GM20000 (cell line): ENCODE data around the gene SLC24A5.

ENCODE experiments used
- DNase-seq: peaks from one replicate; pipeline ENCODE4 v3.0.0; 2012; ENCODE audit warnings: low spot score
- TF ChIP-seq, protein P1 (sequence below): IDR thresholded peaks from 2 replicates; pipeline ENCODE4 v1.5.1; 2012; ENCODE audit warnings: mild to moderate bottlenecking, control low read depth; ENCODE audit errors: extremely low read depth, missing control alignments

The SLC24A5 gene

DNA sequence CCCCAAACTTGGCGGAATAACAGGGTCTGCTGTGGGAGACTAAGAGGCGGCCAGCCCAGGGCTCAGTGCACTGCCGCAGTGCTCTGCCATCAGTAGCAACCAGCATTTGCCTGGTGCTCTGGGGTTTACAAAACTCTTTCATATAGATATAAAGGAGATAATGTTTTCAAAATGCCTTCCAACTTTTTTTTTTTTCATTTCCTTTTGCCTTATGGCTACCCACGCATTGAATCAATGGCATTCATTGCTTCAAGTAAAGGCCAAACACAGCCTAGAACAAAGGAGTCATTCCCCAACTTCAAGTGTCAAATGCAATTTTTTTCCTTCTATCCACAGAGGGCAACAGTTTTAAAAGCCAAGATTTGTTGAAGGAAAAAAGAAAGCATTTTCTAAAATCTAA lies 11.6 kb upstream of the SLC24A5 start:
- TF ChIP-seq, protein P1, sequence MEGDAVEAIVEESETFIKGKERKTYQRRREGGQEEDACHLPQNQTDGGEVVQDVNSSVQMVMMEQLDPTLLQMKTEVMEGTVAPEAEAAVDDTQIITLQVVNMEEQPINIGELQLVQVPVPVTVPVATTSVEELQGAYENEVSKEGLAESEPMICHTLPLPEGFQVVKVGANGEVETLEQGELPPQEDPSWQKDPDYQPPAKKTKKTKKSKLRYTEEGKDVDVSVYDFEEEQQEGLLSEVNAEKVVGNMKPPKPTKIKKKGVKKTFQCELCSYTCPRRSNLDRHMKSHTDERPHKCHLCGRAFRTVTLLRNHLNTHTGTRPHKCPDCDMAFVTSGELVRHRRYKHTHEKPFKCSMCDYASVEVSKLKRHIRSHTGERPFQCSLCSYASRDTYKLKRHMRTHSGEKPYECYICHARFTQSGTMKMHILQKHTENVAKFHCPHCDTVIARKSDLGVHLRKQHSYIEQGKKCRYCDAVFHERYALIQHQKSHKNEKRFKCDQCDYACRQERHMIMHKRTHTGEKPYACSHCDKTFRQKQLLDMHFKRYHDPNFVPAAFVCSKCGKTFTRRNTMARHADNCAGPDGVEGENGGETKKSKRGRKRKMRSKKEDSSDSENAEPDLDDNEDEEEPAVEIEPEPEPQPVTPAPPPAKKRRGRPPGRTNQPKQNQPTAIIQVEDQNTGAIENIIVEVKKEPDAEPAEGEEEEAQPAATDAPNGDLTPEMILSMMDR = no peak

DNA sequence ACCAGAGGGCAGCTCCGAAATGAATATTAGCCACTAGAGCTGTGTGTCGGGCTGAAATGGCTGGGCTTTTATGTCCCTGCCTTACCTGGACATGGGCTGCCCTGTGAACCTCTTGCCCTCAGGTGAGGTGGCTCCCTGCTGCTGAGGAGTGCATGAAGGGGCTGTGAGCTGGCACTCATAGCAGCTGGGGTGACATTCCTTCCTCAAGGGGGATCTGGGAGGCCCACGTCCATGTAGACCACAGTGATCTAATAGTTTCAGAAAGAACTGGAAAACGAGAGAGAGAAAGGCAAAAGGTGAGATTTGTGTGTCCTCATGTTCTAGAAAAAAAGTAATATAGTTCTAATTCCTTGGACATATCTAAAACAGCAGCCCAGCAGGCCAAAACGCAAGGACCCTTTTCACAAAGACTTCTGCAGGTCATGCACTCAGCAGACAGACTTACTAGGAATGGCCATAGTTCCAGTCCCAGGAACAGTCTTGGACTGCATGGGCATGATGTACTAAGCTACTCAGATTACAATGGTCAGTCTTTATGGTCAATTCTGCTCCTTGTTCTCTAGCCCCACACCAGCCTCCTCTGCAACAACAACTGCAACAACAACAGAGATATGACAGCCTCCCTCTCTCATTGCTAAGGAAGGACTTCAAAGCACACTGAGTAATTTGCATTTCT lies 10.8 kb upstream of the SLC24A5 start:
- TF ChIP-seq, protein P1 = no peak
- DNase-seq = no peak

More for the DNA sequence above, 11.6 kb upstream of the SLC24A5 start:
- no peak for DNase-seq

DNA sequence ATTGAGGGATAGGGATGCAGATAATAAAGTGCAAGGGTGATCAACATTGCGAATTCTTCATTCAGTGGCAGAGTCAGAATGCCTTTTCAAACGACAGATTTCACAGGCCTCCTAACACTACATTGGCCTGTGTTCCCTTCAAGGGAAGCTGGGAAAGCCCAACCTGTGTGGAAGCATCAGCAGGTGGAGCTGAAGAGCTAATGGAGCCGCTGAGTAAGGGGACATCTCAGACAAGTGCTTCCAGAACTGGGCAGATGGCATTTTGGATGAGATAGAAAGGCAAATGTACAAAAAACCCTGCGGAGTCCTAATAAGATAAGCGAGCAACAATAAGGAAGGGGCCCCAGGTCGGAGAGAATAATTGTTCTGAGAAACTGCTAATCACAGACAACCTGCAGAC lies 8.5 kb upstream of the SLC24A5 start:
- peak; percentile 8 for DNase-seq
- TF ChIP-seq, protein P1 = peak; percentile 25

DNA sequence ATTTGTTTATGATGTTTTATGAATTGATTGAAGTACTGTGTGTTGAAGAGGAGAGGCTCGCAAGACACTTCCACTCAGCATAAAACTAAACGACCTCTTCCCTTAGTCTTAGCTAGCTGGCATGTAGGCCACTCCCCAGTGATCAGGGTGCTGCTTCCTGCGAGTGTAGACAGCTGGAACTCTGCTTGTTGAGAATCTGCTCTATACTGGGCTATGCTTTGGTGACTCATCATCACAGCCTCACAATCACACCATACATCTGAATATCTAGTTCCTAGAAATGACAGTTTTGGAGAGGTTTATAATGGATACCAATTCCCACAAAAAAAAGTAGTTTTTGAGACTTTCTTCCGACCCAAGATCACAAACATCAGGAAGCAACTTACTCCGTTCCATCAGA lies 1.5 kb upstream of the SLC24A5 start:
- TF ChIP-seq, protein P1 = no peak
- DNase-seq = no peak

DNA sequence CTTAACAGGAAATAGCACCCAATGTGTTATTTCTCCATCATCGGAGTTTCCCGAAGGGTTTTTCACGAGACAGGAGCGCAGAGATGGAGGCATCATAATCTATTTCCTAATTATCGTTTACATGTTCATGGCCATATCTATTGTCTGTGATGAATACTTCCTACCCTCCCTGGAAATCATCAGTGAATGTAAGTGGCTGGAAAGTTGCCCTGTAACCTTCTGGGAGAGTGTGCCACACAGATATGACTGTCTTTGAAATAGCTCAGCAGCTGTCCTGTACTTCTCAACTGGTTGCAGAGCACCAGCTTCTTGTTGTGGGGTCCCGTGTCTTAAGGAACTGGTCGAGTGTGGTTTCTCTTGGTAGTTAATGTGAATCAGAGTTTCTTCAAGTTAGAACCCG lies 1.1 kb downstream of the SLC24A5 start:
- DNase-seq = no peak

DNA sequence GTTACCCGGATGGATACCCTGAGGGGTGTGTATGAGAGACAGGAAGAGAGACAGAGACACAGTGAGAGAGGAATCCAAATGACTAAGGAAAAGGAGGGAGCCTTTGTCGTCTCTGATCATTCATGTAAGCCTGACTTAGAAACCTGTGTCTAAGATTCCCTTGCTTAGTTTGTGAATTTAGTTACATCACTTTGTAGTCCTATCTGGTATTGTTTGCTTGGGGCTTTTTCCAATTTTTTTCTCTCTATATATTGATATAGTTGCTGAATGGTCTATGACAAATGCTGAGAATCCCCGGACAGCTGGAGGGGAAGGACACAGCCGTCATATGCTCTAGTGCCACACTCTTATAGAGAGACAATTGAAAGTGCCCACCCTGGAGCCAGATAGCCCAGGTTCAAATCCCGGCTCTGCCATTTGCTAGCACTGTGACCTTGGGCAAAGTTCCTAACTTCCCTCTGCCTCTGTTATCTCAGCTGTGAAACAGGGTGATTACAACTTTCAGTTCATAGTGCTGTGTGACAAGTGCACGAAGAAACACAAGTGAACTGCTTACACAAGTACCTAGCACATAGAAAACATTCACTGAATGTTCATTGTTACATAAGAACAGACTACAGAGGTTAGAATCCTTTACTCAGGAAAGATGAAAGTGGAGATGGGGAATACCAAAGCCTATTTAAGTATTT lies 6.0 kb downstream of the SLC24A5 start:
- no peak for DNase-seq
- TF ChIP-seq, protein P1 = no peak

More for the DNA sequence above, 1.1 kb downstream of the SLC24A5 start:
- TF ChIP-seq, protein P1 = no peak

DNA sequence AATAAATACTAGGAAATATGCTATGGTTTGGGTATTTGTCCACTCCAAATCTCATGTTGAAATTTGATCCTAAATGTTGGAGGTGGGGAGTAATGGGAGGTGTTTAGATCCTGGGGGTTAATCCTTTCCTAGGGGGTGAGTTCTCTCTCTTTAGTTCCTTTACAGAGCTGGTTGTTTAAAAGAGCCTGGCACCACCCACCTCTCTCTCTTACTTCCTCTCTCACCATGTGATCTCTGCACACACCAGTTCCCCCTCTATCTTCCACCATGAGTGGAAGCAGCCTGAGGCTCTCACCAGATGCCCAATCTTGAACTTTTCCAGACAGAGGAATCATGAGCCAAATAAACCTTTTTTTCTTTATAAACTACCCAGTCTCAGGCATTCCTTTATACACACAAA lies 10.5 kb downstream of the SLC24A5 start:
- TF ChIP-seq, protein P1 = no peak
- no peak for DNase-seq
